ENCODE data around the gene SIK3.

The SIK3 gene

DNA sequence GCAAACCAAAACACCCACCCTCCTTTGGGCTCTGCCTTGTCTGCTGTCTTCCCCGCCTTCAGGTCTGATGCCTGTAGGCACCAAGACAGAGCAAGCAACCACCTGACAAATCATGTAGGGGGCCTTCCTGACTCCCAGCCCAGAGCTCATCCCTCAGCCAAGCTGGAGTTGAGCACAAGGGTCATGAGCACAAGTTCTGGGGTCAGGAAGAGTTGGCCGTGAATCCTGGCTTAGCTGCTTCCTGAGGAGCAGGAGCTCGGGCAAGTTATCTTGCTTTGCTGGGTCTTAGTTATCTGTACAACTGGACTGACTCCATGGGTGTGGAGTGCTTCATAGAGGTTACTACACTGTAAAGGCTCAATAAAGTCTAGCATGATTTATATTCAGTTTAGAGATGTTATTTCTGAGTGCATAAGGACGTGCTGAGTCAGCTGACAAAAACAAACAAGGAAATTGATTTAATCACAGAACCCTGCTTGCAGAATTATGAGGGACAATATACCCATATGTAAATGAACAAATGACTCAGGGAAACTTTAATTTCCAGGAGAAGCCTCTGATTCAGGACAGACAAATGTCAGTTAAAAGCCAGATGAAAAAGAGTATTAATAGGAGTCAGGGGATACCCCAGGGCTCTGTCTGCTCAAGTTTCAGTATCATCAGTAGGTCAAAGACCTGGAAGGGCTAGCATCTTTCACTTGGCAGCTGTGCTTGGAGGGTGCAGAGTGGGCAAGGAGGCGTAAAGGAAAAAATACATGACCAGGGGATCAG is 245.8 kb downstream of the SIK3 start:
- no peak for TF ChIP-seq CTCF (IDR thresholded peaks at IDR 0.05; ENCODE audit: low read depth, low read length, missing control alignments)
- DNase-seq (ENCODE audit: low read depth), result no peak
- H3K4me3 ChIP-seq (ENCODE audit: low read depth, low read length), result no peak overlapping the region

- no peak overlapping the region for H3K4me3 ChIP-seq (ENCODE audit: low read depth, low read length)
- DNase-seq (ENCODE audit: low read depth), result no peak
- no peak for TF ChIP-seq CTCF (IDR thresholded peaks at IDR 0.05; ENCODE audit: low read depth, low read length, missing control alignments)
Measured at GRCh38 chr11:116851626-116852025, 246.6 kb downstream of the SIK3 start.

GRCh38 chr11:116849486-116849885 is 248.7 kb downstream of the SIK3 start:
- DNase-seq (ENCODE audit: low read depth), result no peak
- H3K4me3 ChIP-seq (ENCODE audit: low read depth, low read length), result no peak overlapping the region
- no peak for TF ChIP-seq CTCF (IDR thresholded peaks at IDR 0.05; ENCODE audit: low read depth, low read length, missing control alignments)

- no peak for TF ChIP-seq CTCF (IDR thresholded peaks at IDR 0.05; ENCODE audit: low read depth, low read length, missing control alignments)
- H3K4me3 ChIP-seq (ENCODE audit: low read depth, low read length), result no peak overlapping the region
- no peak for DNase-seq (ENCODE audit: low read depth)
Measured at GRCh38 chr11:116849060-116849459, 249.2 kb downstream of the SIK3 start.

- no peak for TF ChIP-seq CTCF (IDR thresholded peaks at IDR 0.05; ENCODE audit: low read depth, low read length, missing control alignments)
- no peak overlapping the region for H3K4me3 ChIP-seq (ENCODE audit: low read depth, low read length)
- DNase-seq (ENCODE audit: low read depth), result no peak
Measured at GRCh38 chr11:116847612-116848011, 250.6 kb downstream of the SIK3 start.

GRCh38 chr11:116844722-116845121 is 253.5 kb downstream of the SIK3 start:
- DNase-seq (ENCODE audit: low read depth), result no peak
- no peak for TF ChIP-seq CTCF (IDR thresholded peaks at IDR 0.05; ENCODE audit: low read depth, low read length, missing control alignments)
- H3K4me3 ChIP-seq (ENCODE audit: low read depth, low read length), result no peak overlapping the region

GRCh38 chr11:116843661-116844060 is 254.6 kb downstream of the SIK3 start:
- no peak for TF ChIP-seq CTCF (IDR thresholded peaks at IDR 0.05; ENCODE audit: low read depth, low read length, missing control alignments)
- H3K4me3 ChIP-seq (ENCODE audit: low read depth, low read length), result no peak overlapping the region
- no peak for DNase-seq (ENCODE audit: low read depth)
